DOHH2 (cell line): ENCODE results near the gene TFIP11.

Experiments used
- H3F3A ChIP-seq: fragments of 200-600 bp; sonication (generic), shearing (Covaris generic); 2 replicates; pipeline ENCODE4 v1.6.0; 2016; ENCODE audit warnings: antibody characterized with exemption, mild to moderate bottlenecking; ENCODE audit not compliant: control insufficient read depth, insufficient read depth
- H3K27ac ChIP-seq: fragments of 200-600 bp; sonication (generic); 2 replicates; pipeline ENCODE4 v1.5.1; 2014; ENCODE audit warnings: low read depth, mild to moderate bottlenecking, low read length, moderate library complexity
- H3K27me3 ChIP-seq: fragments of 200-600 bp; sonication (generic); 2 replicates; pipeline ENCODE4 v1.6.1; 2014; ENCODE audit warnings: mild to moderate bottlenecking, low read length, mixed read lengths; ENCODE audit not compliant: control insufficient read depth
- H3K36me3 ChIP-seq: fragments of 200-600 bp; sonication (generic); 2 replicates; pipeline ENCODE4 v1.6.1; 2014; ENCODE audit warnings: mild to moderate bottlenecking, low read length, moderate library complexity, mixed read lengths; ENCODE audit not compliant: control insufficient read depth
- H3K4me1 ChIP-seq: fragments of 200-600 bp; sonication (generic); 2 replicates; pipeline ENCODE4 v1.6.1; 2014; ENCODE audit warnings: mild to moderate bottlenecking, low read length, mixed read lengths; ENCODE audit not compliant: control insufficient read depth
- H3K4me2 ChIP-seq: fragments of 200-600 bp; sonication (generic); 2 replicates; pipeline ENCODE4 v1.6.0; 2014; ENCODE audit warnings: mild to moderate bottlenecking, low read length, moderate library complexity
- H3K4me3 ChIP-seq: fragments of 200-600 bp; sonication (generic); 2 replicates; pipeline ENCODE4 v1.5.1; 2014; ENCODE audit warnings: mild to moderate bottlenecking, low read length, mixed read lengths
- H3K79me2 ChIP-seq: fragments of 200-600 bp; sonication (generic); 2 replicates; pipeline ENCODE4 v1.6.1; 2014; ENCODE audit warnings: mild to moderate bottlenecking, low read length, mixed read lengths; ENCODE audit not compliant: control insufficient read depth
- H3K9me2 ChIP-seq: fragments of 200-600 bp; sonication (generic); replicated peaks from 2 replicates; pipeline ENCODE4 v1.6.1; 2014; ENCODE audit warnings: mild to moderate bottlenecking, low read length, mixed read lengths; ENCODE audit not compliant: control insufficient read depth
- H3K9me3 ChIP-seq: fragments of 200-600 bp; sonication (generic); 2 replicates; pipeline ENCODE4 v1.6.1; 2014; ENCODE audit warnings: antibody characterized with exemption, low read length, mixed read lengths; ENCODE audit not compliant: control insufficient read depth, insufficient read depth
- H4K20me1 ChIP-seq: fragments of 200-600 bp; sonication (generic); 2 replicates; pipeline ENCODE4 v1.6.0; 2014; ENCODE audit warnings: low read depth, mild to moderate bottlenecking, antibody characterized with exemption, low read length, moderate library complexity; ENCODE audit not compliant: control insufficient read depth, insufficient read depth
- CTCF ChIP-seq: fragments of 200-600 bp; sonication (generic); IDR thresholded peaks from one replicate; pipeline ENCODE4 v1.5.1; 2014; ENCODE audit warnings: antibody characterized with exemption, mild to moderate bottlenecking, low read depth, low read length; ENCODE audit not compliant: poor library complexity, severe bottlenecking
- EZH2phosphoT487 ChIP-seq: fragments of 200-600 bp; sonication (generic); IDR thresholded peaks from 2 replicates; pipeline ENCODE4 v1.6.1; 2017; ENCODE audit warnings: borderline replicate concordance, mild to moderate bottlenecking, antibody characterized with exemption, low read length, moderate library complexity, mixed read lengths

The TFIP11 gene

GRCh38 chr22:26461188-26461810 lies 51.0 kb downstream of the TFIP11 start:
- no peak overlapping the region for H3K4me3 ChIP-seq
- H3K27ac ChIP-seq = no peak overlapping the region
- no peaks in the 10 kb centered on the region for H3K4me1 ChIP-seq
- TF ChIP-seq EZH2phosphoT487 = no peak
- TF ChIP-seq CTCF = peak; percentile 95
- peaks cover 9% of the 10 kb centered on the region for H4K20me1 ChIP-seq
- no peaks in the 10 kb centered on the region for H3K9me3 ChIP-seq
- H3F3A ChIP-seq = no peaks in the 10 kb centered on the region
- H3K27me3 ChIP-seq = no peaks in the 10 kb centered on the region
- H3K4me2 ChIP-seq = no peak overlapping the region
- H3K9me2 ChIP-seq = no peaks in the 10 kb centered on the region
- peaks cover 87% of the 10 kb centered on the region for H3K79me2 ChIP-seq
- H3K36me3 ChIP-seq = peaks cover 90% of the 10 kb centered on the region

- no peaks in the 10 kb centered on the region for H3K27me3 ChIP-seq
- no peak overlapping the region for H3K4me2 ChIP-seq
- no peaks in the 10 kb centered on the region for H3K4me1 ChIP-seq
- H4K20me1 ChIP-seq = peaks cover 9% of the 10 kb centered on the region
- H3K4me3 ChIP-seq = no peak overlapping the region
- H3F3A ChIP-seq = no peaks in the 10 kb centered on the region
- TF ChIP-seq CTCF = no peak
- TF ChIP-seq EZH2phosphoT487 = no peak
- H3K36me3 ChIP-seq = peaks cover 86% of the 10 kb centered on the region
- no peak overlapping the region for H3K27ac ChIP-seq
- H3K9me2 ChIP-seq = no peaks in the 10 kb centered on the region
- no peaks in the 10 kb centered on the region for H3K9me3 ChIP-seq
- H3K79me2 ChIP-seq = peaks cover 83% of the 10 kb centered on the region
Observed at GRCh38 chr22:26460202-26460601, 52.1 kb downstream of the TFIP11 start.

GRCh38 chr22:26457661-26458272 lies 54.5 kb downstream of the TFIP11 start:
- peaks cover 78% of the 10 kb centered on the region for H3K36me3 ChIP-seq
- TF ChIP-seq EZH2phosphoT487 (no peak), CTCF (no peak)

More at GRCh38 chr22:26457661-26458272, 54.5 kb downstream of the TFIP11 start:
- no peaks in the 10 kb centered on the region for H3K9me2 ChIP-seq
- H3K27ac ChIP-seq = no peak overlapping the region
- H3K4me2 ChIP-seq = no peak overlapping the region
- H3K4me3 ChIP-seq = no peak overlapping the region
- no peaks in the 10 kb centered on the region for H3K9me3 ChIP-seq
- peaks cover 65% of the 10 kb centered on the region for H3K79me2 ChIP-seq
- H3K27me3 ChIP-seq = no peaks in the 10 kb centered on the region
- H3F3A ChIP-seq = no peaks in the 10 kb centered on the region
- H3K4me1 ChIP-seq = no peaks in the 10 kb centered on the region
- H4K20me1 ChIP-seq = peaks cover 9% of the 10 kb centered on the region
